ENCODE results near the gene BATF2. TPM values are rescaled to one million over a fixed set of nuclear protein-coding genes. Genes with fewer than 3 reads are reported as not detected.

The BATF2 gene
- total and polyA plus RNA-seq, 8 donors, result 4.0 to 6.5 (median 5.6) TPM

DNA sequence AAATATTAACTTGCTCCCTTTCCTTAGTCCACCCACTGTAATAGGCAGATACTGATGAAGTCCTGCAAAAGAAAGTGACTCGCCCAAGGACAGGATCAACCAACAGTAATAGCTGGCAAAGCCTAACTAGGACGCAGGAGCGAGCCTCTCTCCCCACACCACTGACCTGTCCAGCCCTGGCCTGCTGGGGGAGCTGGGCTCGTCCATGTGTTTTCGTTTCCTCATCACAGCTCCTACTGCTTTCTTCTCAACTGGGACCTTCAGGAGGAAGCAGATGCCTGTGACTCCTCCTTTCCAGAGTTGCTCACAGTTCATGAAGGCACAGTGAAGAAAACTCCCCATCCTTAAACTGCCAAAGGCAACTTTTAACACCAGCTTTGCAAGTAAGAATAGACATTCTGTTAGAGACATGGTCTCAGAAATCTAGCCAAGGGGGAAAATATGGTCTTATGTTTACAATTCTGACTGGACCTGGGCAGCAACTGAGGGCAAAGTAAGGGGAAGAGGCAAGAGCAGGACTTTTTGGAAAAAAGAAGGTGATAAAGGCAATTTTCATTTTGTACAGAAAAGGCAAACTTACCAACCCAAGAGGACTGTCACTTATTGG lies 49.5 kb downstream of the BATF2 start:
- Histone ChIP-seq H3K4me3 (no peak overlapping the region), H3K36me3 (no peaks in the 10 kb centered on the region), H3K4me1 (no peaks in the 10 kb centered on the region), H3K9me3 (no peaks in the 10 kb centered on the region), H3K27me3 (no peaks in the 10 kb centered on the region), H3K27ac (no peak overlapping the region)
- no peak for TF ChIP-seq CTCF (IDR thresholded peaks at IDR 0.05)
- intact Hi-C loops (cut with DNase I), result no loop called here
- 69 to 71% methylated on average over 5 of the region's 5 CpGs for WGBS, 2 donors
- ATAC-seq (peak in 2 of 4 donors; percentile 32 to 47), DNase-seq (no peak), FAIRE-seq (no peak)

Small RNA genes within 50 kb of the gene (microRNA-seq; reads per million reads assigned to microRNA genes)
- gene MIR6879, result 0.39 to 0.88 reads per million in 2 donors

Other genes starting within 250 kb of the BATF2 start
- under 1 TPM; 0.19 to 0.55 (median 0.42) TPM for gene PYGM, start 237.0 kb downstream of the BATF2 start, total RNA-seq
- 1 to 10 TPM; 1.2 to 1.3 TPM for gene PYGM, start 237.0 kb downstream of the BATF2 start, polyA plus RNA-seq
- gene SF1, start 218.4 kb downstream of the BATF2 start, total RNA-seq, result 100 to 1,000 TPM in 5 of 6 donors, 10 to 100 TPM in 1; 99.8 to 153 (median 124) TPM
- 100 to 1,000 TPM; 140 to 181 TPM for gene SF1, start 218.4 kb downstream of the BATF2 start, polyA plus RNA-seq
- gene MAP4K2, start 193.8 kb downstream of the BATF2 start, total RNA-seq, result 1 to 10 TPM; 6.1 to 8.6 (median 7.0) TPM
- 10 to 100 TPM; 19.5 to 24.0 TPM for gene MAP4K2, start 193.8 kb downstream of the BATF2 start, polyA plus RNA-seq
- gene MEN1, start 186.4 kb downstream of the BATF2 start, total RNA-seq, result 10 to 100 TPM in 5 of 6 donors, 1 to 10 TPM in 1; 8.7 to 21.2 (median 12.6) TPM
- gene MEN1, start 186.4 kb downstream of the BATF2 start, polyA plus RNA-seq, result 10 to 100 TPM; 22.8 to 25.3 TPM
- gene CDC42BPG, start 152.3 kb downstream of the BATF2 start, total RNA-seq, result 10 to 100 TPM in 5 of 6 donors, 1 to 10 TPM in 1; 9.7 to 16.8 (median 12.7) TPM
- gene CDC42BPG, start 152.3 kb downstream of the BATF2 start, polyA plus RNA-seq, result 10 to 100 TPM; 11.6 to 23.8 TPM
- 10 to 100 TPM; 13.8 to 22.1 (median 17.9) TPM for gene EHD1, start 118.3 kb downstream of the BATF2 start, total RNA-seq
- 10 to 100 TPM; 10.1 to 10.6 TPM for gene EHD1, start 118.3 kb downstream of the BATF2 start, polyA plus RNA-seq
- gene ATG2A, start 79.8 kb downstream of the BATF2 start, total RNA-seq, result 10 to 100 TPM; 13.3 to 18.4 (median 15.5) TPM
- 10 to 100 TPM; 33.1 to 34.1 TPM for gene ATG2A, start 79.8 kb downstream of the BATF2 start, polyA plus RNA-seq
- 10 to 100 TPM in 4 of 6 donors, 1 to 10 TPM in 2; 6.3 to 14.1 (median 10.7) TPM for gene PPP2R5B, start 72.3 kb downstream of the BATF2 start, total RNA-seq
- 10 to 100 TPM; 21.8 to 24.2 TPM for gene PPP2R5B, start 72.3 kb downstream of the BATF2 start, polyA plus RNA-seq
- 10 to 100 TPM in 5 of 6 donors, 1 to 10 TPM in 1; 9.5 to 16.3 (median 14.2) TPM for gene GPHA2, start 61.1 kb downstream of the BATF2 start, total RNA-seq
- gene GPHA2, start 61.1 kb downstream of the BATF2 start, polyA plus RNA-seq, result 1 to 10 TPM; 4.2 to 5.1 TPM
- under 1 TPM in 3 of 6 donors, not detected in 3; 0.14 to 0.47 (median 0.26) TPM for gene MAJIN, start 24.9 kb downstream of the BATF2 start, total RNA-seq
- under 1 TPM; 0.19 to 0.27 TPM for gene MAJIN, start 24.9 kb downstream of the BATF2 start, polyA plus RNA-seq
- gene ARL2, start 17.2 kb upstream of the BATF2 start, total RNA-seq, result 10 to 100 TPM; 27.8 to 47.0 (median 31.7) TPM
- gene ARL2, start 17.2 kb upstream of the BATF2 start, polyA plus RNA-seq, result 10 to 100 TPM; 60.0 to 79.1 TPM
- 10 to 100 TPM in 3 of 6 donors, 1 to 10 TPM in 3; 8.7 to 18.3 (median 9.9) TPM for gene SNX15, start 30.5 kb upstream of the BATF2 start, total RNA-seq
- gene SNX15, start 30.5 kb upstream of the BATF2 start, polyA plus RNA-seq, result 10 to 100 TPM; 10.5 to 13.8 TPM
- 1 to 10 TPM; 3.5 to 5.5 (median 4.4) TPM for gene SAC3D1, start 44.2 kb upstream of the BATF2 start, total RNA-seq
- gene SAC3D1, start 44.2 kb upstream of the BATF2 start, polyA plus RNA-seq, result 1 to 10 TPM; 4.9 to 7.3 TPM
- 1 to 10 TPM in 4 of 6 donors, under 1 TPM in 2; 0.51 to 2.7 (median 1.0) TPM for gene NAALADL1, start 61.6 kb upstream of the BATF2 start, total RNA-seq
- gene NAALADL1, start 61.6 kb upstream of the BATF2 start, polyA plus RNA-seq, result 1 to 10 TPM; 4.7 to 7.6 TPM
- 1 to 10 TPM in 1 of 6 donors, under 1 TPM in 5; 0.08 to 1.2 (median 0.50) TPM for gene CDCA5, start 87.1 kb upstream of the BATF2 start, total RNA-seq
- gene CDCA5, start 87.1 kb upstream of the BATF2 start, polyA plus RNA-seq, result under 1 TPM; 0.27 to 0.38 TPM
- gene ZFPL1, start 87.3 kb upstream of the BATF2 start, total RNA-seq, result 10 to 100 TPM; 15.2 to 19.6 (median 16.6) TPM
- 10 to 100 TPM; 43.0 to 52.1 TPM for gene ZFPL1, start 87.3 kb upstream of the BATF2 start, polyA plus RNA-seq
- gene VPS51, start 99.2 kb upstream of the BATF2 start, total RNA-seq, result 100 to 1,000 TPM in 5 of 6 donors, 10 to 100 TPM in 1; 85.4 to 150 (median 130) TPM
- gene VPS51, start 99.2 kb upstream of the BATF2 start, polyA plus RNA-seq, result 100 to 1,000 TPM; 119 to 179 TPM
- gene TM7SF2, start 114.9 kb upstream of the BATF2 start, total RNA-seq, result 100 to 1,000 TPM in 1 of 6 donors, 10 to 100 TPM in 5; 12.8 to 176 (median 43.4) TPM
- 100 to 1,000 TPM in 1 of 2 donors, 10 to 100 TPM in 1; 76.8 to 203 TPM for gene TM7SF2, start 114.9 kb upstream of the BATF2 start, polyA plus RNA-seq
- gene ZNHIT2, start 120.7 kb upstream of the BATF2 start, total RNA-seq, result 10 to 100 TPM in 1 of 6 donors, 1 to 10 TPM in 5; 4.3 to 11.7 (median 7.1) TPM
- gene ZNHIT2, start 120.7 kb upstream of the BATF2 start, polyA plus RNA-seq, result 10 to 100 TPM; 14.0 to 17.8 TPM
- gene FAU, start 125.2 kb upstream of the BATF2 start, total RNA-seq, result 100 to 1,000 TPM; 493 to 810 (median 529) TPM
- gene FAU, start 125.2 kb upstream of the BATF2 start, polyA plus RNA-seq, result 100 to 1,000 TPM; 530 to 652 TPM
- gene MRPL49, start 125.3 kb upstream of the BATF2 start, total RNA-seq, result 10 to 100 TPM; 13.9 to 31.2 (median 21.4) TPM
- 10 to 100 TPM; 10.3 to 30.3 TPM for gene MRPL49, start 125.3 kb upstream of the BATF2 start, polyA plus RNA-seq
- 10 to 100 TPM; 47.5 to 98.2 (median 66.3) TPM for gene SYVN1, start 137.5 kb upstream of the BATF2 start, total RNA-seq
- 10 to 100 TPM; 63.4 to 64.8 TPM for gene SYVN1, start 137.5 kb upstream of the BATF2 start, polyA plus RNA-seq
- gene SPDYC, start 173.3 kb upstream of the BATF2 start, total RNA-seq, result not detected
- gene SPDYC, start 173.3 kb upstream of the BATF2 start, polyA plus RNA-seq, result under 1 TPM in 1 of 2 donors, not detected in 1; 0.14 TPM
- 100 to 1,000 TPM; 103 to 139 (median 107) TPM for gene CAPN1, start 185.0 kb upstream of the BATF2 start, total RNA-seq
- gene CAPN1, start 185.0 kb upstream of the BATF2 start, polyA plus RNA-seq, result 100 to 1,000 TPM; 111 to 144 TPM

Measured in pancreas (tissue), 10 donors.